Measurements from ENCODE around the gene SMAD7. TPM values are rescaled to one million over a fixed set of nuclear protein-coding genes. Genes with fewer than 3 reads are reported as not detected.

SMAD7 gene
- polyA plus RNA-seq, 3 donors from 2014 or later = 10.1 to 17.4 (median 12.3) TPM

GRCh38 chr18:48889981-48890762 lies 60.6 kb downstream of the SMAD7 start:
- no peaks in the 10 kb centered on the region for H3K9me3 Mint-ChIP-seq
- H3K36me3 Mint-ChIP-seq = no peaks in the 10 kb centered on the region
- H3K27me3 Mint-ChIP-seq (ENCODE audit: low read depth in 3 of 3) = peaks cover 0 to 10% (median 3%) of the 10 kb centered on the region in 3 donors
- H3K27ac Mint-ChIP-seq = peak overlapping the region in 2 of 6 donors; percentile 24 to 46
- DNase-seq = no peak
- no peak overlapping the region for H3K4me3 Mint-ChIP-seq
- peaks cover 0 to 14% of the 10 kb centered on the region in 2 donors for H3K4me1 Mint-ChIP-seq

GRCh38 chr18:48889115-48889941 lies 61.4 kb downstream of the SMAD7 start:
- DNase-seq = no peak
- H3K27ac Mint-ChIP-seq = peak overlapping the region in 2 of 6 donors; percentile 24 to 46
- no peaks in the 10 kb centered on the region for H3K36me3 Mint-ChIP-seq
- no peaks in the 10 kb centered on the region for H3K9me3 Mint-ChIP-seq
- peaks cover 0 to 7% (median 3%) of the 10 kb centered on the region in 3 donors for H3K27me3 Mint-ChIP-seq (ENCODE audit: low read depth in 3 of 3)
- H3K4me1 Mint-ChIP-seq = peaks cover 6 to 9% of the 10 kb centered on the region in 2 donors
- no peak overlapping the region for H3K4me3 Mint-ChIP-seq

- H3K4me3 Mint-ChIP-seq = no peak overlapping the region
- H3K27ac Mint-ChIP-seq = peak overlapping the region in 2 of 6 donors; percentile 30 to 45
Observed at GRCh38 chr18:48888773-48889080, 62.0 kb downstream of the SMAD7 start.

GRCh38 chr18:48887905-48888772 lies 62.6 kb downstream of the SMAD7 start:
- H3K9me3 Mint-ChIP-seq = no peaks in the 10 kb centered on the region
- H3K27me3 Mint-ChIP-seq (ENCODE audit: low read depth in 3 of 3) = peaks cover 0 to 3% (median 3%) of the 10 kb centered on the region in 3 donors
- no peak for DNase-seq
- peaks cover 4 to 8% of the 10 kb centered on the region in 2 donors for H3K4me1 Mint-ChIP-seq
- H3K36me3 Mint-ChIP-seq = no peaks in the 10 kb centered on the region
- peak overlapping the region in 2 of 6 donors; percentile 30 to 45 for H3K27ac Mint-ChIP-seq
- H3K4me3 Mint-ChIP-seq = no peak overlapping the region

More at GRCh38 chr18:48888773-48889080, 62.0 kb downstream of the SMAD7 start:
- DNase-seq = no peak
- H3K9me3 Mint-ChIP-seq = no peaks in the 10 kb centered on the region
- H3K27me3 Mint-ChIP-seq (ENCODE audit: low read depth in 3 of 3) = peaks cover 0 to 7% (median 3%) of the 10 kb centered on the region in 3 donors
- peaks cover 8 to 9% of the 10 kb centered on the region in 2 donors for H3K4me1 Mint-ChIP-seq
- H3K36me3 Mint-ChIP-seq = no peaks in the 10 kb centered on the region

GRCh38 chr18:48887294-48887904 lies 63.4 kb downstream of the SMAD7 start:
- H3K4me3 Mint-ChIP-seq = no peak overlapping the region

DNA sequence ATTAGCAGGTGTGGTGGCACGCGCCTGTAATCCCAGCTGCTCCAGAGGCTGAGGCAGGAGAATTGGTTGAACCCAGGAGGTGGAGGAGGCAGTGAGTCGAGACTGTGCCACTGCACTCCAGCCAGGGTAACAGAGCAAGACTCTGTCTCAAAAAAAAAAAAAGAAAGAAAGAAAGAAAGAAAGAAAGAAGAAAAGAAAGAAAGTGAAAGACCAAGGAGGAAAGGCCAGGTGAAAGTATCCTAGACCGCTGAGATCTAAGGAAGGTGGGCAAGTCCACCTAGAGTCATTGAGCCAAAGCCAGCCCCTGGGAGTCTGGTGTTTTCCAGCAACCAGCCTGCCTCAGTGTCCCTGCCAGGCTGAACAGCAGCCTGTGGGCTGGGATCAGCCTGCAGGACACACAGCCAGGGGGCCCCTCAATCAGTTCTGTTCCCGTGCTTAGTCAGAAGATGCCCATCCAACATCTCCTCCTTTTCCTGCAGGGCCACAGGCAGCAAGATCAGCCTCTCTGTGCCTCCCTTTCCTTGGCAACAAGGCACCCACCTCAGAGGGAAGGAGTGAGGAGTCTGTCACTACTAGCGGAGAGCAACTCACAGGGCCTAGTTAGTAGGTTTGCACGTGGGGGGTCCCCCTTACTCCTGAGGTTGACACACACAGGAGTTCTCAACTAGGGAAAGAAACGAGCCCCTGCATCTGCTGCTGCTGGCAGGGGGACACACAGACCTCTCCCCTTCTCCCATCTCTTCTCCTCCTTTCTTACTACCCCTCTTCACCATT lies 64.1 kb downstream of the SMAD7 start:
- Mint-ChIP-seq H3K4me1 (peaks cover 1 to 8% of the 10 kb centered on the region in 2 donors), H3K4me3 (no peak overlapping the region), H3K27me3 (ENCODE audit: low read depth in 3 of 3) (peaks cover 0 to 3% (median 3%) of the 10 kb centered on the region in 3 donors), H3K9me3 (no peaks in the 10 kb centered on the region), H3K36me3 (no peaks in the 10 kb centered on the region), H3K27ac (peak overlapping the region in 2 of 6 donors; percentile 28 to 46)
- no peak for DNase-seq

More at GRCh38 chr18:48887294-48887904, 63.4 kb downstream of the SMAD7 start:
- Mint-ChIP-seq H3K9me3 (no peaks in the 10 kb centered on the region), H3K4me1 (peaks cover 1 to 8% of the 10 kb centered on the region in 2 donors), H3K36me3 (no peaks in the 10 kb centered on the region), H3K27ac (peak overlapping the region in 2 of 6 donors; percentile 30 to 46), H3K27me3 (ENCODE audit: low read depth in 3 of 3) (peaks cover 0 to 3% (median 3%) of the 10 kb centered on the region in 3 donors)
- DNase-seq = no peak

GRCh38 chr18:48885924-48886400 lies 64.8 kb downstream of the SMAD7 start:
- Mint-ChIP-seq H3K27me3 (ENCODE audit: low read depth in 3 of 3) (peaks cover 0 to 3% (median 3%) of the 10 kb centered on the region in 3 donors), H3K27ac (no peak overlapping the region), H3K9me3 (no peaks in the 10 kb centered on the region), H3K4me3 (no peak overlapping the region), H3K36me3 (no peaks in the 10 kb centered on the region), H3K4me1 (peaks cover 1 to 10% of the 10 kb centered on the region in 2 donors)
- no peak for DNase-seq

DNA sequence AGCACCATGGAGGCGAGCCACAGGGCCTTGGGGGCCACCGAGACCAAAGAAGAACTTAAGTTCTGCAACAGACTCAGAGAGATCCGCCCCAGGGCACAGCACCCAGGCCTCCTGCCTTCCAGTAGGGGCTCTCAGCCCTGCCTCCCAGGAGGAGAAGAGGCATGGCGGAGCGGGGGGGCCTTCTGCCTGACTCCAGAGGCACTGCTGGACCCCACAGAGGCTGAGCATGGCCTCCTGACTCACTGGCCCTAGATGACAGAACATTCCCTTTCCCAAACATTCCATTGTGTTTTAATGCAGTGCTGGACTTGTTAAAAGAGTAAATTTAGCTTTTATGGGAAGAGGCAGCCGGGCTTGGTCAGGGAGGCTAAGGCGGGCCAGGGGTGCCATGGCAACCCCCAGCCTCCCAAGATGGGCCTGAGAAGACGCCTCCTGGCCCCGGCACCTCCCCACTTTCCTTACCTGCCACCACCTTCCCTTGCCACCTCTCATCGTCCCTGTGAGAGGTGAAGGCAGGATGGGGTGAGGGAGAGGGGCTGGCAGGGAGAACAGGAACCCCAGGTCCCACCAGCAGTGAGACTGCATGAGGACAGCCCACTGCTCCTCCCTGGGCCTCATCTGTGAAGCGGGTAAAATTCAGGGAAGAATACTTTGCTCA lies 65.4 kb downstream of the SMAD7 start:
- DNase-seq = no peak
- Mint-ChIP-seq H3K36me3 (no peaks in the 10 kb centered on the region), H3K4me1 (peaks cover 6 to 16% of the 10 kb centered on the region in 2 donors), H3K27me3 (ENCODE audit: low read depth in 3 of 3) (peaks cover 0 to 3% (median 3%) of the 10 kb centered on the region in 3 donors), H3K4me3 (no peak overlapping the region), H3K9me3 (no peaks in the 10 kb centered on the region), H3K27ac (no peak overlapping the region)

DNA sequence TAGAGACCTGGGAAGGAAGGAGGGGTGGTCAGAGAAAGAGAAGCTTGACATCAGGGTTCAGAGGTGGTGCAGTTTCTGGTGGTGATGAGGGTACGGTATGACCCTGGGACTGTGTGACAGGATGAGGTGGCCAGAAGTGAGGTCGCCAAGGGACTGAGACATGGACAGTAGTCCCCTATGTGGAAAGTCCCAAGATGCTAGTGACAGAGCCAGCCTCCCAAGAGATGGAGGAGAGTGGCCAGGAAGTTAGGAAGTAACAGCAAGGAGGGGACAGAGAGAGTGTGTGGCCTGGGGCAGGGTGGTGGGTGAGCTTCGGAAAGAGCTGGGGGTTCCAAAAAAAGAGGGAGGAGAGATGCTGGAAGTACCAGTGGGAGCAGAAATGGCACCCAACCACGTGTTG lies 66.0 kb downstream of the SMAD7 start:
- Mint-ChIP-seq H3K4me3 (no peak overlapping the region), H3K27ac (peak overlapping the region in 3 of 6 donors; percentile 6 to 68 (median 62)), H3K4me1 (peaks cover 12 to 22% of the 10 kb centered on the region in 2 donors), H3K36me3 (no peaks in the 10 kb centered on the region), H3K27me3 (ENCODE audit: low read depth in 3 of 3) (peaks cover 0 to 3% (median 1%) of the 10 kb centered on the region in 3 donors), H3K9me3 (no peaks in the 10 kb centered on the region)
- DNase-seq = no peak

GRCh38 chr18:48884306-48884705 lies 66.5 kb downstream of the SMAD7 start:
- Mint-ChIP-seq H3K9me3 (no peaks in the 10 kb centered on the region), H3K27me3 (ENCODE audit: low read depth in 3 of 3) (peaks cover 0 to 3% (median 0%) of the 10 kb centered on the region in 3 donors), H3K4me1 (peaks cover 12 to 22% of the 10 kb centered on the region in 2 donors), H3K36me3 (no peaks in the 10 kb centered on the region), H3K4me3 (no peak overlapping the region), H3K27ac (peak overlapping the region in 2 of 6 donors; percentile 62 to 68)
- DNase-seq = no peak

DNA sequence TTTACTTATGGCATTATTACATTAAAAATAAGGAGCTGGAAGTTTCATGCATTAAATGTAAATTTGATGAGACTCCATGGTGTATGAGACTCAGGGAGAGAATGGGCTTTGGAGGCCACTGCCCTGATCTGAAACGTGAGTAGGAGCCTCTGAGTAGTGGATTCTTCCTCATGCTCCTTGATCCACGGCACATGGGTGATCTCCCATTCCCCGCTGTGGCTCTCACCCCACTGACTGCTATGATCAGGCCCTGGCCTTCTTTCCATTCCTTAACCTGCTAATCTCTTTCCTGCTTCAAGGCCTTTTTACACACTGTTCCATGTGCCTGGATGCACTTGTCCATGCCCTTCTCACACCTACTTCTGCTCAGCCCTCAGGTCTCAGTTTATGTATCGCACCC lies 68.4 kb downstream of the SMAD7 start:
- no peak for DNase-seq
- Mint-ChIP-seq H3K4me3 (no peak overlapping the region), H3K27ac (peak overlapping the region in 1 of 6 donors; percentile 11), H3K27me3 (ENCODE audit: low read depth in 3 of 3) (peaks cover 0 to 3% (median 0%) of the 10 kb centered on the region in 3 donors), H3K36me3 (no peaks in the 10 kb centered on the region), H3K9me3 (no peaks in the 10 kb centered on the region), H3K4me1 (peaks cover 11 to 22% of the 10 kb centered on the region in 2 donors)

- Mint-ChIP-seq H3K9me3 (no peaks in the 10 kb centered on the region), H3K4me1 (peaks cover 11 to 22% of the 10 kb centered on the region in 2 donors), H3K27me3 (ENCODE audit: low read depth in 3 of 3) (peaks cover 0 to 2% (median 0%) of the 10 kb centered on the region in 3 donors), H3K36me3 (no peaks in the 10 kb centered on the region), H3K27ac (peak overlapping the region in 2 of 6 donors; percentile 19 to 22), H3K4me3 (no peak overlapping the region)
- no peak for DNase-seq
Observed at GRCh38 chr18:48880931-48881330, 69.8 kb downstream of the SMAD7 start.

All from immature natural killer cell (primary cell).